Activated T-helper 9 cell treated with anti-CD3 and anti-CD28 coated beads, Interleukin-2, amount 50 U/mL, for 16 hours (primary cell): ENCODE data around the gene ZBTB24.
"Not testable (repeated sequence)": the region's sequence is repeated elsewhere in the genome, so short reads cannot be mapped to it uniquely, and the experiment has no call there.

Experiments
- DNase-seq: peaks from one replicate; pipeline ENCODE4 v3.0.0-alpha.2; 2020; ENCODE audit warnings: low read depth

Gene ZBTB24

DNA sequence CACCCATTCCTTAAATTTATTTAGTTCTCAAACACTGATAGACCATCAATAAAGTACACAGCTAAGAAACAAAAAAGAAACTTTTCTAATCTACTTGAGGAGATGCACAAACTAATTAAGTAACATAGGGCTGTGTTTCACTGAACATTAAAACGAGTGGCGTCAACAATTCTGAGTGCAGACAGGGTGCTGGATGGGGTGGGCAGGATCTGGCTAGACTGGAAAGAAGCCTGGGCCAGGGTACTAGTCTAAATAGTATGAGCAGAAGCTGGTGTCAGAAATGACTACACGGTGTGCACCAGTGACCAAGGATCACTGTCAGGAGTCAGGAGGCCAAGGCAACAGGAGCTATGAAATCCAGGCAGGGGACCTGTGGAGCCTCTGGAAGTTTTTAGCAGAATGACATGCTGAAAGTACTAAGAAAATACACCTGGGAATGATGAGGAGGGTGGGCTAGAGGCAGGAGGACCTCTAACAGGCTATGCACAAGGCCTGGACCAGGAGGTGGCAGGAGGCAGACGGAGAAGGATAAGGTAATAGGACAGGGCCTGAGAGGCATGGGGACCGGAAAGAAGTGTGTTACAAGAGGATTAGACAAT lies 13.3 kb downstream of the ZBTB24 start:
- no peak for DNase-seq

GRCh38 chr6:109467696-109468095 lies 15.3 kb downstream of the ZBTB24 start:
- no peak for DNase-seq

DNA sequence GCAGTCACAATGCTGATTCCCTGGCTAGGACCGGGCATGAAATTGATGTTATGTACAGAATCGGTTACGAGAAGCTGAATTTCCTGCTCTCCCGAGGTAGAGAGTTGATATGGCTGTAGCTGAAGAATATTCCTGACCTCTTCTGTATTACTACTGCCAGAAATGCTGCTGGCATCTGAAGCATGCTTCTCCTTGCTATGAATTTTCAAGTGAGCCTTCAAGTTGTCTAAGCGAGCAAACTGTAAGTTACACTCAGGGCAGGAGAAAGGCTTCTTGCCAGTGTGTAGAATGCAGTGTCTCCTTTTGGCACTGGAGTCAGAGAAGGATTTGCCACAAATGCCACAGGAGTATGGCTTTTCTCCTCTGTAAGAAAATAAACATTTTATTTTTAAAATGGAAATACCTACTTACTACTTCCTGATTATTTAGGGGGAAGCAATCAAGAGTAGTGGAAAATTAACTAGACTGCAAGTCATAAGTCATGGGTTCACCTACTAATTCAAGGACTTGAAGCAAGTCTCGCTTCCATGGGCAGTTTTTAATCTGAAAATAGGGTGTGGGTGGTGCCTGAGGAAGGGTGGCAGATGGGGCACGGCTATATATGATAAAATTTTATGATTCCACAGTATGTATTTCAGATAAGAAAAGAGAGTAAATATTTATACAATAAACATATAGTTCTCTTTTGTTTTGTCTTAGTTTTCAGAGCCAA lies 16.7 kb downstream of the ZBTB24 start:
- DNase-seq, result no peak

GRCh38 chr6:109465772-109466171 lies 17.2 kb downstream of the ZBTB24 start:
- DNase-seq, result no peak

- no peak for DNase-seq
Observed at GRCh38 chr6:109461733-109462526, 21.1 kb downstream of the ZBTB24 start.

- DNase-seq, result not testable (repeated sequence)
Observed at GRCh38 chr6:109461205-109461604, 21.8 kb downstream of the ZBTB24 start.

- DNase-seq, result no peak
Observed at GRCh38 chr6:109460161-109460829, 22.7 kb downstream of the ZBTB24 start.

DNA sequence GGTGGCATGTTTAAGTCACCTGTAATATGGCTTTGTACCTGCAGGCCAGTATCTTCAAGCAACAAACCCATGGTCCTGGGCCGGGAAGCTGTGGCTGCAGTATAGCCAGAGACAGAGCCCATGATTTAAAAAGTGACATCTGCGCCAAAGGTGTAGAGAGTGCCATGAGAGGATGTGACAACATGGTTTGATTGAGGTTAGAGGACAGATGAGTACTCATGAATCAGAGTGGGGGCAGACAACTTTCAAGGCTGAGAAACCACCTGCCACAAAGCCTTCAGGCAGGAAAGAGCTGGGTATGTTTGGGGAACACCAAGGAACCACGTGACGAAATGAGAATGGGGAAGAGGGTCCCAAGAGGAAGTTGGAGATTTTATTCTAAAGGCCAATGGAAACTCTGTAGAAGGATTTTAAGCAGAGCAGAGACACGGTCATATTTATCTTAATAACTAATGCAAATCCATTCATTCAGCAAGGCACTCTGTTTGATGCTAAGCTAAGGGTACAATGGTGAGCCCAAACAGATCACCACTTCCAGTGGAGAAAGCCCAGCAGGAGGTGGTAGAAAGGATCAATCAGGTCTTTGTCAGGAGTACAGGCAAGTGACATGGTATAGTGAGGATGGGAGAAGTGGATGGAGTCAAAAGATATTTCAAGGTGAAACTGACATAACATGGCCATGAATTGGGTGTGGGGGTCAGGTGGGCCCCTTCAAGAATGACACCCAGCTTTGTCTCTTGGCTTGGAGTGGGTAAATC lies 24.1 kb downstream of the ZBTB24 start:
- peak; percentile 29 for DNase-seq

- no peak for DNase-seq
Observed at GRCh38 chr6:109457562-109457996, 25.4 kb downstream of the ZBTB24 start.

- no peak for DNase-seq
Observed at GRCh38 chr6:109456710-109457561, 26.1 kb downstream of the ZBTB24 start.

GRCh38 chr6:109456111-109456583 lies 26.9 kb downstream of the ZBTB24 start:
- no peak for DNase-seq

- DNase-seq, result peak; percentile 60
Observed at GRCh38 chr6:109455437-109456110, 27.4 kb downstream of the ZBTB24 start, which contains the start of gene MICAL1. TSS of gene MICAL1 (minus strand) at chr6:109455772. CDS start at chr6:109454196, 1,576 bp downstream.

- DNase-seq, result peak; percentile 55
Observed at GRCh38 chr6:109454496-109455436, 28.3 kb downstream of the ZBTB24 start.

- DNase-seq, result no peak
Observed at GRCh38 chr6:109453594-109454495, 29.2 kb downstream of the ZBTB24 start.

- no peak for DNase-seq
Observed at GRCh38 chr6:109453156-109453555, 29.9 kb downstream of the ZBTB24 start.

DNA sequence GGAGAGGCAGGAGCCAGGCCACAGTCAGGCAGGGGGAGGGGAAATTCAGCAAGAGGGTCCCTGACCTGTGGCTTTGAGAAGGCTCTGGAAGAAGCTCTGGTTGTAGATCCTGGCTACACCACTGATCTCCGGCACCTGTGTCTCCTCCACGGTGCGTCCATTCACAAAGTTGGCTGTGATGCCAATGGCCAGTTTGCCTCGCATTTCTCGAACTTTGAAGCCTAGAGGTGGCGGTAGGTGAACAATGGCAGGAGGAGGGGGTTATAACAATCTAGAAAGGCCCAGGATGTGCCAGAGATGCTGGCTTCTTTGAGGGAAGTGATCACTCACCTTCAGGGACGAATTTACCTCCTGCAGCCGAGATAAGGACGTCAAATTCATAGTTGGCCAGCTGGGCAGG lies 30.8 kb downstream of the ZBTB24 start:
- no peak for DNase-seq

DNA sequence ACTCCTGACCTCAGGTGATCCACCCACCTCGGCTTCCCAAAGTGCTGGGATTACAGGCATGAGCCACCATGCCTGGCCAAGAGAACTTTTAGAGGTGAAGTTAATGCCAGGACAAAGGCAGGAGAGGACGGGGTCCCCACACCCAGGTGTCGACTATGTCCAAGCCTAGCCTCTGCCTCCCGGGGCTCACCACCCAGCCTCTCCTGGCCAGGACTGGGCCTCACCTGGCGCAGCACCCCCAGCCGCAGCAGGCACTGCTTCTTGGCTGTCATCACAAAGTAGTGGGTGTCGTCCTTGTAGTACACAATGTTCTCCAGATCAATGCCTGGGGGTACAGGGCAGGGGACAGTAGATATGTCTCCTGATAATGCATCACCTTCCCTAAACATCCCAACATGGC lies 31.6 kb downstream of the ZBTB24 start:
- no peak for DNase-seq

DNA sequence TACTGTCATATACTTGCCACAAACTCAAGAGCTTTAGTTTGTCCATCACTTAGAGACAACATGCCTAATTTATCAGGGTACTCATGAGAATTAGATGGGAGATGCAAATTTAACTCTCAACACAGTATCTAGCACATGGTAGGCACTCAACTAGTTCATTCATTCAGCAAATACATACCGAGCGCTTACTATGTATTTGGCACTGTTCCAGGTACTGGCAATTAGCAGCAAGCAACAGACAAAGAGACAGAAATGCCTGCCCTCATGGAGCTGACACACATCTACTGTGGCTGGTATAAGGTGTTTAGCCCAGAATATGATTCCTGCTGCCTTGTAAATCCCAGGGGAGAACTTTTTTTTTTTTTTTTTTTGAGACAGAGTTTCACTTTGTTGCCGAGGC lies 32.2 kb downstream of the ZBTB24 start:
- no peak for DNase-seq
